Brain microvascular endothelial cell (primary cell): ENCODE results near the gene SLC35A3.

Experiments
- DNase-seq: peaks from one replicate; pipeline ENCODE4 v3.0.0-alpha.2; 2020
- H3K27ac ChIP-seq: fragments of 250-450 bp; sonication (Bioruptor Pico); 2 replicates; pipeline ENCODE4 v1.5.1; 2020; ENCODE audit warnings: mild to moderate bottlenecking, moderate library complexity
- H3K27me3 ChIP-seq: fragments of 250-450 bp; sonication (Bioruptor Pico); replicated peaks from 2 replicates; pipeline ENCODE4 v1.5.1; 2020; ENCODE audit warnings: mild to moderate bottlenecking
- H3K36me3 ChIP-seq: fragments of 250-450 bp; sonication (Bioruptor Pico); replicated peaks from 2 replicates; pipeline ENCODE4 v1.5.1; 2020; ENCODE audit warnings: mild to moderate bottlenecking
- H3K4me3 ChIP-seq: 2 replicates; pipeline ENCODE4 v1.5.1; 2011; ENCODE audit warnings: low read depth, mild to moderate bottlenecking, control low read depth, low read length, moderate library complexity
- CTCF ChIP-seq: IDR thresholded peaks from 2 replicates; pipeline ENCODE4 v1.5.1; 2011; ENCODE audit warnings: low read depth, mild to moderate bottlenecking, moderate library complexity, low read length, control low read depth, inconsistent platforms; ENCODE audit errors: missing control alignments
- in situ Hi-C: cut with HindIII; loops from 2 replicates; pipeline ENCODE4 v1.10.0; 2017; ENCODE audit warnings: low sequenced_read_pairs, low pct_ligation_motif_present

Gene SLC35A3

GRCh38 chr1:100076319-100076718 lies 106.5 kb downstream of the SLC35A3 start:
- H3K27ac ChIP-seq = no peak overlapping the region
- no peak for TF ChIP-seq CTCF
- H3K4me3 ChIP-seq = no peak overlapping the region
- DNase-seq = no peak
- in situ Hi-C loops = no loop called here
- no peaks in the 10 kb centered on the region for H3K27me3 ChIP-seq
- H3K36me3 ChIP-seq = peaks cover 20% of the 10 kb centered on the region

GRCh38 chr1:100076744-100077143 lies 106.9 kb downstream of the SLC35A3 start:
- TF ChIP-seq CTCF = no peak
- DNase-seq = no peak
- peaks cover 20% of the 10 kb centered on the region for H3K36me3 ChIP-seq
- in situ Hi-C loops = no loop called here
- H3K27ac ChIP-seq = no peak overlapping the region
- H3K4me3 ChIP-seq = no peak overlapping the region
- no peaks in the 10 kb centered on the region for H3K27me3 ChIP-seq

GRCh38 chr1:100077531-100077930 lies 107.7 kb downstream of the SLC35A3 start:
- Histone ChIP-seq H3K27me3 (no peaks in the 10 kb centered on the region), H3K36me3 (peaks cover 24% of the 10 kb centered on the region)

GRCh38 chr1:100080331-100080730 lies 110.5 kb downstream of the SLC35A3 start:
- Histone ChIP-seq H3K4me3 (no peak overlapping the region), H3K36me3 (peaks cover 21% of the 10 kb centered on the region), H3K27me3 (no peaks in the 10 kb centered on the region), H3K27ac (no peak overlapping the region)
- in situ Hi-C loops = no loop called here
- no peak for TF ChIP-seq CTCF
- no peak for DNase-seq

More at GRCh38 chr1:100077531-100077930, 107.7 kb downstream of the SLC35A3 start:
- no peak overlapping the region for H3K27ac ChIP-seq
- TF ChIP-seq CTCF = no peak
- in situ Hi-C loops = no loop called here
- H3K4me3 ChIP-seq = no peak overlapping the region
- DNase-seq = peak; percentile 28
